GM12864 (cell line): Measurements from ENCODE around the gene UNG.

Experiments used
- DNase-seq: peaks from one replicate; pipeline ENCODE4 v3.0.0-alpha.2; 2011; ENCODE audit warnings: low read depth
- H3K4me3 ChIP-seq: 2 replicates; pipeline ENCODE4 v1.5.1; 2011; ENCODE audit warnings: mild to moderate bottlenecking, low read depth, low read length, control low read depth
- TF ChIP-seq, protein P1 (sequence below): IDR thresholded peaks from 2 replicates; pipeline ENCODE4 v1.5.1; 2011; ENCODE audit warnings: low read depth, mild to moderate bottlenecking, moderate library complexity, low read length, control low read depth, inconsistent platforms; ENCODE audit errors: missing control alignments

Gene UNG

GRCh38 chr12:109069307-109070271, 27.8 kb upstream of the UNG start:
- no peak overlapping the region for H3K4me3 ChIP-seq
- no peak for DNase-seq
- TF ChIP-seq, protein P1, sequence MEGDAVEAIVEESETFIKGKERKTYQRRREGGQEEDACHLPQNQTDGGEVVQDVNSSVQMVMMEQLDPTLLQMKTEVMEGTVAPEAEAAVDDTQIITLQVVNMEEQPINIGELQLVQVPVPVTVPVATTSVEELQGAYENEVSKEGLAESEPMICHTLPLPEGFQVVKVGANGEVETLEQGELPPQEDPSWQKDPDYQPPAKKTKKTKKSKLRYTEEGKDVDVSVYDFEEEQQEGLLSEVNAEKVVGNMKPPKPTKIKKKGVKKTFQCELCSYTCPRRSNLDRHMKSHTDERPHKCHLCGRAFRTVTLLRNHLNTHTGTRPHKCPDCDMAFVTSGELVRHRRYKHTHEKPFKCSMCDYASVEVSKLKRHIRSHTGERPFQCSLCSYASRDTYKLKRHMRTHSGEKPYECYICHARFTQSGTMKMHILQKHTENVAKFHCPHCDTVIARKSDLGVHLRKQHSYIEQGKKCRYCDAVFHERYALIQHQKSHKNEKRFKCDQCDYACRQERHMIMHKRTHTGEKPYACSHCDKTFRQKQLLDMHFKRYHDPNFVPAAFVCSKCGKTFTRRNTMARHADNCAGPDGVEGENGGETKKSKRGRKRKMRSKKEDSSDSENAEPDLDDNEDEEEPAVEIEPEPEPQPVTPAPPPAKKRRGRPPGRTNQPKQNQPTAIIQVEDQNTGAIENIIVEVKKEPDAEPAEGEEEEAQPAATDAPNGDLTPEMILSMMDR, result no peak

DNA sequence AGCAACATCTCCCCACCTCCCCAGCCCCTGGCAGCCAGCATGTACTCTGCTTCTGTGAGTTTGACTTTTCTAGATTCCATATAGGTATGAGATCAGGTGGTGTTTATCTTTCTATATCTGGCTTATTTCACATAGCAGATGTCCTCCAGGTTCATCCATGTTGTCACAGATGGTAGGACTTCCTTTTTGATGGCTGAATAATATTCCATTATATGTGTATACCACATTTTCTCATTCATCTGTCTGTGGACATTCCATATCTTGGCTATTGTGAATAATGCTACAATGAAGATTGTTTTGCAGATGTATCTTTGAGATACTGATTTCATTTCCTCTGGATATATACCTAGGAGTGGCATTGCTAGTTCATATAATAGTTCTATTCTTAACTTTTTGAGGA, 22.5 kb upstream of the UNG start:
- TF ChIP-seq, protein P1, result no peak
- no peak overlapping the region for H3K4me3 ChIP-seq
- no peak for DNase-seq

- TF ChIP-seq, protein P1, result no peak
- no peak overlapping the region for H3K4me3 ChIP-seq
- DNase-seq, result no peak
Measured at GRCh38 chr12:109082751-109083150, 14.6 kb upstream of the UNG start.

- H3K4me3 ChIP-seq, result no peak overlapping the region
- no peak for DNase-seq
- TF ChIP-seq, protein P1, result no peak
Measured at GRCh38 chr12:109084425-109084824, 13.0 kb upstream of the UNG start.

GRCh38 chr12:109085590-109085989, 11.8 kb upstream of the UNG start:
- no peak for DNase-seq
- TF ChIP-seq, protein P1, result no peak
- no peak overlapping the region for H3K4me3 ChIP-seq

DNA sequence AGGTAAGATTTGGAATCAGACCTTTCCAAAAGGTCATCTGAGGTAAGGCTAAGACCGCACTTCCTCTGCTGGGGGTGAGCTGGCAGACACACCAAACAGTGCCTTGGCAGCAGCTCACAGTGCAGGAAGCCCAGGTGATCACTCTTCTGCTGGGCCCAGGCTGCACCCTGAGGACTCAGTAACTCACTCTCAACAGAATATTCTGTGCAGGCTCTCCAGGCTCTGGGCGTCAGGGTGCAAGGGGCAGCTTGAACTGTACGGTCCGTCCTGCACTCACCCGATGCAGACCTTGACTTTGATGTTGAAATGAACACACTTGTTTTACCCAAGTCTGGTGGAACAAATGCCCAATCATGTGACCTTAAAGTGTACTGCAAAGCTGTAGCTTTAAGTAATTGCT, 10.1 kb upstream of the UNG start:
- no peak for DNase-seq
- TF ChIP-seq, protein P1, result no peak
- H3K4me3 ChIP-seq, result no peak overlapping the region

DNA sequence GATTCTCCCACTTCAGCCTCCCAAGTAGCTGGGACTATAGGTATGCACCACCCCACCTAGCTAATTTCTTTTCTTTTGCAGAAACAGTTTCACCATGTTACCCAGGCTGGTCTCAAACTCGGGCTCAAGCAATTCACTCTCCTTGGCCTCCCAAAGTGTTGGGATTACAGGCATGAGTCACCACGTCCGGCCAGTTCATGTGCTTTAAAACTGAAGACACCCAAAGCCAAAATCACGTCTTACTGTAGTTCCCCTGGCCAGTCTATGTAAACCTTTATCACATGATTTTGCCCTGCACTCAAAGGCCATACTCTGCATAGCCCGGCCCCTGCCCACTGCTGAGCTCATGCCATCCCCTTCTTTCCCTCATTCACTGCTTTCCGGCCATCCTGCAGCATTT, 8.6 kb upstream of the UNG start:
- H3K4me3 ChIP-seq, result no peak overlapping the region
- TF ChIP-seq, protein P1, result no peak
- DNase-seq, result no peak
